Lower lobe of right lung (tissue), 2 donors: ENCODE results near the gene TM9SF4. TPM values are rescaled to one million over a fixed set of nuclear protein-coding genes. Genes with fewer than 3 reads are reported as not detected.

Experiments
- ATAC-seq, 2 donors: fragments of 200-7000 bp; cut with Tn5 transposase; one replicate each; pipeline ENCODE4 v1.9.1; 2020 to 2022; ENCODE audit warnings: mild to moderate bottlenecking in 2 of 2, moderate library complexity in 2 of 2
- DNase-seq: peaks from one replicate; pipeline ENCODE4 v3.0.0-alpha.2; 2020
- H3K27ac ChIP-seq: fragments of 200-600 bp; one replicate; pipeline ENCODE4 v1.8.0; 2022
- H3K27me3 ChIP-seq: fragments of 200-600 bp; one replicate; pipeline ENCODE4 v1.8.0; 2022; ENCODE audit warnings: low read depth
- H3K36me3 ChIP-seq: fragments of 200-600 bp; one replicate; pipeline ENCODE4 v1.8.0; 2022; ENCODE audit warnings: mild to moderate bottlenecking
- H3K4me1 ChIP-seq: fragments of 200-600 bp; one replicate; pipeline ENCODE4 v1.8.0; 2022
- H3K4me3 ChIP-seq: fragments of 200-600 bp; one replicate; pipeline ENCODE4 v1.8.0; 2022; ENCODE audit warnings: mild to moderate bottlenecking
- H3K9me3 ChIP-seq: fragments of 200-600 bp; one replicate; pipeline ENCODE4 v1.8.0; 2022
- CTCF ChIP-seq: fragments of 200-600 bp; IDR thresholded peaks from one replicate; pipeline ENCODE4 v1.8.0; 2022; ENCODE audit warnings: antibody characterized with exemption, mild to moderate bottlenecking
- intact Hi-C: fragments of 100-400 bp; cut with DNase I; formaldehyde crosslinking; loops from one replicate; pipeline ENCODE4 v1.11.0; 2022
- total RNA-seq: library from RNA; stranded (reverse); fragmentation: NEBNext Ultra II Directional; extraction: Animal tissue kit (Norgen Biotek cat#: 25700); gene quantifications from one replicate; pipeline ENCODE4 v1.2.1, GENCODE V29; 2021
- donor health status: DM: no; HTN: yes; CAD: no; lungs with severe emphysema.

TM9SF4 gene
- total RNA-seq, 1 donor from 2014 or later: 49.7 TPM

DNA sequence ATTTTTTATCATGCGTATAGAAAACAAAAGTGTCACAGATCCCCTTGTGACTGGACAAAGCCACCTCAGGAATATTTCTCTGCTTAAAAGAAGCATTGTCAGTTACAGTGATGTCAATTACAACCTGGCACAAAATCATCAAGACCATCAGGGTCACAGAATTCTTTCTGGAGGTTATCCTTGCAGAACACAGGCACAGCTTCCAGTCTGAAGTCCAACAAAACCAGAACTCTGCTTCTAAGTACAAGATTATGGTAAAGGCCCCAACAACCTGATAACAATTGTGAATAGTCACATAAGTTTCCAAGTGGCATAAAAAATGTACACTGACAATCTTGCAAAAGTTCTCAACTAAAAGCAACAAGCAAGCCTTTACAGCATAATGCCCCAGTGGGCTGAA is 77.0 kb downstream of the TM9SF4 start:
- Histone ChIP-seq H3K27me3 (no peaks in the 10 kb centered on the region), H3K9me3 (no peaks in the 10 kb centered on the region), H3K4me3 (no peak overlapping the region), H3K4me1 (peaks cover 30% of the 10 kb centered on the region), H3K36me3 (no peaks in the 10 kb centered on the region), H3K27ac (no peak overlapping the region)
- intact Hi-C loops: no loop called here
- DNase-seq: no peak
- ATAC-seq: no peak
- no peak for TF ChIP-seq CTCF

DNA sequence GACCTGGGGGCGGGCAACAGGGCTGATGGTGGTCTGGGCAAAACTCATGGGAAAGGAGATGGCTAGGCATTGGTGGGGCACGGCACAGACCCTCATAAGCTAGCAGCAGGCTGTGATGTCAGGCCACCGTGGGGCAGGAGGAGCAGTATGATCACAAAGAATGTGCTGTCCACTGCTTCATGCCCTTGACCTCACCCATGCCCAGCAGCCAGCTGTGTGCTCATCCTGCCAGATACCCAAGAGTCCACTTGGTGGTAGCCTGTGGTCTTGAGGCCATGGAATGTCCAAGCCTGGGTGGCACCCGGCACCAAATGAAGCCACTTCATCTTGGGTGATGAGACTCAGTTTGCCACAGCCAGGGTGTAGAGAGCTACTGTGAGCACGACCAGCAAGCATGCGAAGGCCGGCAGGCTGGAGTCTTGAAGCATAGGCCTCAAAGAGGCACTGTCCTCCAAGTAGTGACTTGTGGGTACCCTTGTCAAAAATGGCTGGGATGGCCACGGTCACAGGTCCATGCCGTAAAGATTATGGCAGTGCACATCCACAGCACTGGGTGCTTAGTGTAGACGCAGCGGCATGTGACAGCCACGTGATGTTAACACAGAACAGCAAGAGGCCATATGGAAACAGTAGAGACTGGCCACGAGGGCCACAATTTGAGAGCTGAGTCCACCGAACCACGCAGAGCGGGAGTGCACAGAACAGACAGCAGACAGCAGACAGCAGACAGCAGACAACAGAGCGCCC is 79.0 kb downstream of the TM9SF4 start:
- DNase-seq (no peak), ATAC-seq (no peak)
- H3K4me3 ChIP-seq: no peak overlapping the region
- intact Hi-C loops: no loop called here
- H3K27me3 ChIP-seq: no peaks in the 10 kb centered on the region
- no peaks in the 10 kb centered on the region for H3K9me3 ChIP-seq
- no peaks in the 10 kb centered on the region for H3K36me3 ChIP-seq
- peaks cover 49% of the 10 kb centered on the region for H3K4me1 ChIP-seq
- no peak overlapping the region for H3K27ac ChIP-seq
- TF ChIP-seq CTCF: no peak

DNA sequence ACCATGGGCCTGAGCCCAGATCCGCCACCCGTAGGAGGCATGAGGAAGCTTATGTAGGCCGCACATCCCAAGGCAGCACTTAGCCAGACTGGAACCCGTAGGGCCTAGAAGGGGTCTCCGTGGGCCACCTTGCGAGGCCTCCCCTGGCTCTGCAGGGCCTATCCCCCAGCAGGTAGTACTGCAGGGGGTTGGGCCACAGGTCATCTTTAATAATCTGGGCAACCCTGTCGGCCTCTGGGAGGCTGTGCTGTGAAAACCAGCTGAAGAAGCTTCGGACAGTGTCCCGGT is 79.6 kb downstream of the TM9SF4 start:
- intact Hi-C loops: no loop called here
- Histone ChIP-seq H3K36me3 (no peaks in the 10 kb centered on the region), H3K9me3 (no peaks in the 10 kb centered on the region), H3K4me3 (peak overlapping the region; percentile 61), H3K27ac (peak overlapping the region; percentile 82), H3K27me3 (no peaks in the 10 kb centered on the region), H3K4me1 (peaks cover 54% of the 10 kb centered on the region)
- TF ChIP-seq CTCF: no peak
- DNase-seq (no peak), ATAC-seq (no peak)

DNA sequence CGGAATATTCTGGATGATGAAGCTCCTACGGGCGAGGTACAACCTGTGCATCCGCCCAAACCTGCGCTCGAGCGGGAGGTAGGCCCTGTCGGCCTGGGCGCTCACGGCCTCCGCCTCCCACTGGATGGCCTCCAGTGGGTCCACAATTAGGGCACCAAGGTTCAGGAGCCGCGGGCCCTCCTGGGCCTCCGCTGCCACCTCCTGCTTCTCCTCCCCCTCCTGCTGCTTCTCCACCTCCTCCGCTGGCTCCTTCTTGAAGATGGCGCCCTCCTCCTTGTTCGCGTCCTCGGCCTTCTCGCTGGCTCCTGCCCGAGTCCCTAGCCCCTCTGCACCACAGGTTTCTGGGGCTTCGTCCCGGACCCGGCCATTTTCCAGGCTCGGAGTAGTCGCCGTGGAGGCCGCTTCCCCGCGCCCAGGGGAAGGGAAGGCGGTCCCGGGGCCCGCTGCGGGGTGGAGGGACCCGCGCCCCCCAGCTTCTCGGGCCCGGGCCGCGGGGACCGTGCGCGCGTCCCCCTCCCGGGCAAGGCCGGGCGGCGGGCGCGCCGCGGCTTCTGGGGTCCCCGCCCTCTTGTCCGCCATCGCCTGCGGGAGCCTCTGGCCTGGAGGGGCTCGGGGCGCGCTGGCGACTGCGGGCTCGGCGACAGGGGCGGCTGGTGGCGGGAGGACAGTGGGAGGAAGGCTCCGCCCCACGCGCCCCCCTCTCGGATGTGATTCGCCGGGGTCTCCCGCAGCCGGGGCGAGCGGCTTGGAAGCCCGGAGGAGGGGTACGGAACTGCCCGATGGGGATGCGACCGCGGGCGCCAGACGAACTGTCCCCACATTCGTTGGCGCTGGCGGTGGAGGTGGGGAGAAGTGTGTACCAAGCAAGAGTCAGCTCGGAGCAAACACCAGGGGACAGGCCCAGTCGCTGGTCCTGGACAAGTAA is 80.4 kb downstream of the TM9SF4 start:
- Histone ChIP-seq H3K4me1 (peaks cover 60% of the 10 kb centered on the region), H3K4me3 (peak overlapping the region; percentile 61), H3K27me3 (no peaks in the 10 kb centered on the region), H3K27ac (peak overlapping the region; percentile 82), H3K36me3 (peaks cover 2% of the 10 kb centered on the region), H3K9me3 (no peaks in the 10 kb centered on the region)
- TF ChIP-seq CTCF: no peak
- intact Hi-C loops: no loop called here
- peak; percentile 56 for DNase-seq
- ATAC-seq: peak; percentile 42 to 50

DNA sequence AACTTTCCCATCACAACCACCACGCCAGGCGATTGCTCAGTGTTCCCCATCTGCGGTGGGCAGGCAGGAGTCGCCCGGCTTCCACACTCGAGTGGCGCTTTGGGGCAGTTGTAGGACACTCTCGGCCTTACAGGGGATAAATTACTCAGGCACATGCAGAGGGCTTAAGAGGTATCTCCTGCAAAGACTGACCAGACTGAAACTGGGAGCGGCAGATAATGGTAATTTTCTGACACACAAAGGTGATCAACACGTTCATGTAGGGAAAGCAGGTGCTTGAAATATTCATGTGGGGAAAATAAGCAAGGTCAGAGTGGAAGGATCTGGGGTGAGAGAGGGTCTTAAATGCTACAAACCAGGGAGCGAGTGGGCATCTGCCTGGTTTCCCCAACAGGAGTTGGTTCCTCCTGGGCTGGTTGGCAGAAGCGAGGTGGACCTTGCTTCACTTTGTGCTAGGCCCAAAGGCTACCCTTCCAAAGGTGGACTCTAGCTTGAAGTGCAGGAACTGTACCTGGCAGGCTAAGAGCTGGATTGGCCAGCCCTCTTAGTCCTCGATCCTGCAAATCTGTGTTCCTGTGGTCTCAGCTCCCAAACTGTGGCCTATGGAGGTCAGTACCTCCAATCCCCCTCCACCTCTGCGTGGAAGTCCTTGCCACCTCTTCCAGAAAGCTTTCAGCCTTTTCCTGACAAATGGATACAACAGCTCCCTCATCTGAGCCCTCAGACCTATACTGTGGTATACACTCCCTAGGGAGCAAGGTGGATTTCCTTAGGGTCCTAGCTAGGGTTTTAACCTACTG is 81.3 kb downstream of the TM9SF4 start:
- no peak for TF ChIP-seq CTCF
- ATAC-seq (no peak), DNase-seq (no peak)
- peaks cover 10% of the 10 kb centered on the region for H3K36me3 ChIP-seq
- H3K4me3 ChIP-seq: peak overlapping the region; percentile 61
- peaks cover 60% of the 10 kb centered on the region for H3K4me1 ChIP-seq
- H3K27me3 ChIP-seq: no peaks in the 10 kb centered on the region
- intact Hi-C loops: no loop called here
- no peaks in the 10 kb centered on the region for H3K9me3 ChIP-seq
- H3K27ac ChIP-seq: peak overlapping the region; percentile 82
